Measurements from ENCODE around the gene GIPC2. TPM values are rescaled to one million over a fixed set of nuclear protein-coding genes. Genes with fewer than 3 reads are reported as not detected.

GIPC2 gene
- total RNA-seq, 1 experiment from 2014 or later = 0.26 TPM

GRCh38 chr1:78147031-78147430 is 101.3 kb downstream of the GIPC2 start:
- POLR2A ChIA-PET = no interaction called here
- in situ Hi-C loops (cut with HindIII; ENCODE audit: low pct_unique_long_range_greater_than_20kb, low sequenced_read_pairs) = no loop called here
- H3K27ac ChIP-seq (ENCODE audit: low read length) = no peak overlapping the region

GRCh38 chr1:78153092-78153736 is 107.4 kb downstream of the GIPC2 start:
- no peaks in the 10 kb centered on the region for H3K27me3 ChIP-seq (ENCODE audit: control insufficient read depth, insufficient read depth, low read length)
- no TSS peak for BruUV-seq (replicated peaks)
- no peak for DNase-seq (ENCODE audit: low read depth, low spot score)
- in situ Hi-C loops (cut with HindIII; ENCODE audit: low pct_unique_long_range_greater_than_20kb, low sequenced_read_pairs) = no loop called here
- ATAC-seq = no peak
- H3K4me3 ChIP-seq (ENCODE audit: low read depth in 2 of 2, low read length in 2 of 2) = no peak overlapping the region
- ChIA-PET CTCF (no interaction called here), POLR2A (no interaction called here)
- intact Hi-C loops (cut with micrococcal nuclease; ENCODE audit: unreplicated experiment) = no loop called here
- no peaks in the 10 kb centered on the region for H3K4me1 ChIP-seq (ENCODE audit: control insufficient read depth, insufficient read depth, low read length)
- H3K9me3 ChIP-seq (ENCODE audit: control insufficient read depth, insufficient read depth, low read depth, low read length) = no peaks in the 10 kb centered on the region
- no peak overlapping the region for H3K27ac ChIP-seq (ENCODE audit: low read length)
- TF ChIP-seq, protein P1, sequence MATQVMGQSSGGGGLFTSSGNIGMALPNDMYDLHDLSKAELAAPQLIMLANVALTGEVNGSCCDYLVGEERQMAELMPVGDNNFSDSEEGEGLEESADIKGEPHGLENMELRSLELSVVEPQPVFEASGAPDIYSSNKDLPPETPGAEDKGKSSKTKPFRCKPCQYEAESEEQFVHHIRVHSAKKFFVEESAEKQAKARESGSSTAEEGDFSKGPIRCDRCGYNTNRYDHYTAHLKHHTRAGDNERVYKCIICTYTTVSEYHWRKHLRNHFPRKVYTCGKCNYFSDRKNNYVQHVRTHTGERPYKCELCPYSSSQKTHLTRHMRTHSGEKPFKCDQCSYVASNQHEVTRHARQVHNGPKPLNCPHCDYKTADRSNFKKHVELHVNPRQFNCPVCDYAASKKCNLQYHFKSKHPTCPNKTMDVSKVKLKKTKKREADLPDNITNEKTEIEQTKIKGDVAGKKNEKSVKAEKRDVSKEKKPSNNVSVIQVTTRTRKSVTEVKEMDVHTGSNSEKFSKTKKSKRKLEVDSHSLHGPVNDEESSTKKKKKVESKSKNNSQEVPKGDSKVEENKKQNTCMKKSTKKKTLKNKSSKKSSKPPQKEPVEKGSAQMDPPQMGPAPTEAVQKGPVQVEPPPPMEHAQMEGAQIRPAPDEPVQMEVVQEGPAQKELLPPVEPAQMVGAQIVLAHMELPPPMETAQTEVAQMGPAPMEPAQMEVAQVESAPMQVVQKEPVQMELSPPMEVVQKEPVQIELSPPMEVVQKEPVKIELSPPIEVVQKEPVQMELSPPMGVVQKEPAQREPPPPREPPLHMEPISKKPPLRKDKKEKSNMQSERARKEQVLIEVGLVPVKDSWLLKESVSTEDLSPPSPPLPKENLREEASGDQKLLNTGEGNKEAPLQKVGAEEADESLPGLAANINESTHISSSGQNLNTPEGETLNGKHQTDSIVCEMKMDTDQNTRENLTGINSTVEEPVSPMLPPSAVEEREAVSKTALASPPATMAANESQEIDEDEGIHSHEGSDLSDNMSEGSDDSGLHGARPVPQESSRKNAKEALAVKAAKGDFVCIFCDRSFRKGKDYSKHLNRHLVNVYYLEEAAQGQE (IDR thresholded peaks at IDR 0.05; ENCODE audit: insufficient read depth in 1 of 2, low read depth in 2 of 2, low read length in 1 of 2) = no peak
- no peak for TF ChIP-seq POLR2AphosphoS5 (IDR thresholded peaks at IDR 0.05; ENCODE audit: low read depth, low read length)
- no peak for TF ChIP-seq CTCF (IDR thresholded peaks at IDR 0.05)
- TF ChIP-seq TCF7L2 (IDR thresholded peaks at IDR 0.05; ENCODE audit: low read depth, low read length) = no peak
- TF ChIP-seq SIN3A (IDR thresholded peaks at IDR 0.05; ENCODE audit: borderline replicate concordance, insufficient read depth, low read depth, low read length) = no peak
- no peaks in the 10 kb centered on the region for H3K36me3 ChIP-seq (ENCODE audit: control insufficient read depth, insufficient read depth, low read length)

More at GRCh38 chr1:78147031-78147430, 101.3 kb downstream of the GIPC2 start:
- intact Hi-C loops (cut with micrococcal nuclease; ENCODE audit: unreplicated experiment) = loop anchor here (5.0 kb wide), 1 partner anchor 530 kb away; no protein-coding TSS in a partner anchor
- Histone ChIP-seq H3K9me3 (ENCODE audit: control insufficient read depth, insufficient read depth, low read depth, low read length) (no peaks in the 10 kb centered on the region), H3K4me1 (ENCODE audit: control insufficient read depth, insufficient read depth, low read length) (no peaks in the 10 kb centered on the region), H3K36me3 (ENCODE audit: control insufficient read depth, insufficient read depth, low read length) (no peaks in the 10 kb centered on the region), H3K27me3 (ENCODE audit: control insufficient read depth, insufficient read depth, low read length) (peaks cover 6% of the 10 kb centered on the region), H3K4me3 (ENCODE audit: low read depth in 2 of 2, low read length in 2 of 2) (no peak overlapping the region)
- CTCF ChIA-PET = interaction anchor here (0.6 kb wide), 1 partner anchor 462 kb away, joined by 3 read pairs; no protein-coding TSS in a partner anchor
- TF ChIP-seq POLR2AphosphoS5 (IDR thresholded peaks at IDR 0.05; ENCODE audit: low read depth, low read length) = no peak
- TF ChIP-seq CTCF (IDR thresholded peaks at IDR 0.05) = no peak
- TF ChIP-seq SIN3A (IDR thresholded peaks at IDR 0.05; ENCODE audit: borderline replicate concordance, insufficient read depth, low read depth, low read length) = no peak
- no peak for TF ChIP-seq TCF7L2 (IDR thresholded peaks at IDR 0.05; ENCODE audit: low read depth, low read length)
- TF ChIP-seq, protein P1 (IDR thresholded peaks at IDR 0.05; ENCODE audit: insufficient read depth in 1 of 2, low read depth in 2 of 2, low read length in 1 of 2) = no peak
- DNase-seq (ENCODE audit: low read depth, low spot score) = no peak
- ATAC-seq = no peak
- BruUV-seq (replicated peaks) = no TSS peak

Data from Panc1 (cell line).